Prostate gland (tissue), 2 donors: ENCODE measurements around the gene LFNG.

Experiments
- CTCF ChIP-seq, 4 experiments: fragments of 200-600 bp in 2 of 4; fragments of 450-650 bp in 2 of 4; sonication (generic) in 2 of 4; IDR thresholded peaks; 1 replicate in 3 of 4; 2 replicates in 1 of 4; pipeline ENCODE4 v1.5.1; 2016 to 2019; ENCODE audit warnings: antibody characterized with exemption in 4 of 4, mild to moderate bottlenecking in 2 of 4, moderate library complexity in 2 of 4
- POLR2A ChIP-seq: fragments of 450-650 bp; IDR thresholded peaks from one replicate; pipeline ENCODE4 v1.6.1; 2016; ENCODE audit warnings: antibody characterized with exemption, mild to moderate bottlenecking
- POLR2AphosphoS5 ChIP-seq: sonication (generic); formaldehyde crosslinking; IDR thresholded peaks from one replicate; pipeline ENCODE4 v1.6.1; 2017; ENCODE audit warnings: antibody characterized with exemption

GRCh38 chr7:2523461-2523936, 3.9 kb downstream of the LFNG start:
- TF ChIP-seq CTCF (IDR thresholded peaks at IDR 0.05) (no peak), POLR2A (peak; percentile 6), POLR2AphosphoS5 (peak; percentile 25)
